K562 (cell line): ENCODE data around the gene AJM1. TPM values are rescaled to one million over a fixed set of nuclear protein-coding genes. Genes with fewer than 3 reads are reported as not detected.

Experiments used
- ASH1L ChIP-seq: fragments of 450-650 bp; IDR thresholded peaks from 2 replicates; pipeline ENCODE4 v1.6.1; 2018; ENCODE audit warnings: borderline replicate concordance, mild to moderate bottlenecking, low read depth; ENCODE audit not compliant: partially characterized antibody
- CUX1 ChIP-seq: fragments of 200-800 bp; sonication (Bioruptor generic); IDR thresholded peaks from 2 replicates; pipeline ENCODE4 v1.6.1; 2016; ENCODE audit warnings: missing genetic modification characterization, missing compliant biosample characterization
- DDX20 ChIP-seq: fragments of 450-650 bp; IDR thresholded peaks from 2 replicates; pipeline ENCODE4 v1.6.1; 2016; ENCODE audit warnings: missing genetic modification characterization, low read depth, mild to moderate bottlenecking, missing compliant biosample characterization, moderate library complexity
- ELF1 ChIP-seq: fragments of 200-800 bp; sonication (Bioruptor generic); IDR thresholded peaks from 2 replicates; pipeline ENCODE4 v1.6.1; 2016; ENCODE audit warnings: missing genetic modification characterization, missing compliant biosample characterization
- HIVEP1 ChIP-seq: fragments of 250-450 bp; sonication (Bioruptor Pico); IDR thresholded peaks from 2 replicates; pipeline ENCODE4 v1.4.0; 2020; ENCODE audit warnings: mild to moderate bottlenecking
- IRF2 ChIP-seq: sonication (generic); formaldehyde crosslinking; IDR thresholded peaks from 2 replicates; pipeline ENCODE4 v1.8.1; 2022; ENCODE audit warnings: mild to moderate bottlenecking, missing genetic modification reagents
- KAT8 ChIP-seq: fragments of 450-650 bp; IDR thresholded peaks from 2 replicates; pipeline ENCODE4 v1.6.1; 2016; ENCODE audit warnings: low read depth, mild to moderate bottlenecking
- MECOM ChIP-seq: fragments of 250-450 bp; sonication (Bioruptor Pico); IDR thresholded peaks from 2 replicates; pipeline ENCODE4 v1.8.0; 2022; ENCODE audit warnings: inconsistent platforms
- PHF21A ChIP-seq: fragments of 450-650 bp; IDR thresholded peaks from 2 replicates; pipeline ENCODE4 v1.6.1; 2017; ENCODE audit warnings: low read depth, borderline replicate concordance
- RBM25 ChIP-seq: fragments of 200-400 bp; formaldehyde crosslinking; IDR thresholded peaks from 2 replicates; pipeline ENCODE4 v1.6.1; 2018; ENCODE audit warnings: low read length, low read depth, moderate library complexity; ENCODE audit not compliant: severe bottlenecking
- TARDBP ChIP-seq: fragments of 450-650 bp; IDR thresholded peaks from 2 replicates; pipeline ENCODE4 v1.6.1; 2016
- TEAD1 ChIP-seq, 2 experiments: fragments of 450-650 bp in 1 of 2; sonication (generic) in 1 of 2; formaldehyde crosslinking; IDR thresholded peaks; 2 replicates each; pipeline versions ENCODE4 v1.4.0 to v1.8.0; 2020 to 2022; ENCODE audit warnings: mild to moderate bottlenecking in 2 of 2, missing genetic modification reagents in 1 of 2
- USF1 ChIP-seq: sonication (generic); formaldehyde crosslinking; IDR thresholded peaks from 2 replicates; pipeline ENCODE4 v1.9.0; 2022; ENCODE audit warnings: mild to moderate bottlenecking, missing genetic modification reagents
- XRCC5 ChIP-seq: fragments of 200-400 bp; formaldehyde crosslinking; IDR thresholded peaks from 2 replicates; pipeline ENCODE4 v1.6.1; 2017; ENCODE audit warnings: low read depth, mild to moderate bottlenecking, low read length
- ZNF134 ChIP-seq: fragments of 250-450 bp; sonication (Bioruptor Pico); conservative IDR thresholded peaks from 2 replicates; pipeline ENCODE4 v1.4.0; 2020
- ZNF707 ChIP-seq: fragments of 250-450 bp; sonication (Bioruptor Pico); conservative IDR thresholded peaks from 2 replicates; pipeline ENCODE4 v1.8.0; 2022; ENCODE audit warnings: inconsistent platforms, mild to moderate bottlenecking, moderate library complexity
- ZNF778 ChIP-seq: fragments of 450-650 bp; formaldehyde crosslinking; IDR thresholded peaks from 2 replicates; pipeline ENCODE4 v1.4.0; 2020; ENCODE audit warnings: mild to moderate bottlenecking, moderate library complexity
- ZNF780A ChIP-seq: fragments of 250-450 bp; sonication (Bioruptor Pico); IDR thresholded peaks from 2 replicates; pipeline ENCODE4 v1.5.0; 2021; ENCODE audit warnings: mild to moderate bottlenecking
- polyA plus RNA-seq, 8 experiments: library from polyadenylated mRNA; depleted of rRNA in 4 of 8; stranded (reverse) in 5 of 8; unstranded in 3 of 8; fragments of >200 nt; fragmentation: Nextera tagmentation in 2 of 8; fragmentation: Illumina TruSeq in 1 of 8; extraction: Ambion mirVana in 2 of 8; extraction: Trizol in 1 of 8; gene quantifications; 2 replicates each; pipeline versions ENCODE4 v1.2.1 to v1.2.3, GENCODE V29; 2011 to 2014; ENCODE audit warnings: inconsistent platforms in 1 of 8, missing spikeins in 1 of 8
- total RNA-seq, 7 experiments: library from RNA; depleted of rRNA in 6 of 7; stranded (reverse); fragments of >200 nt in 6 of 7; fragmentation: Illumina TruSeq in 2 of 7; extraction: Trizol in 2 of 7; gene quantifications; 2 replicates each; pipeline versions ENCODE4 v1.2.1 to v1.2.3, GENCODE V29; 2011 to 2021; ENCODE audit warnings: low replicate concordance in 1 of 7
- TF ChIP-seq, protein P1 (sequence below): fragments of 450-650 bp; formaldehyde crosslinking; IDR thresholded peaks from 2 replicates; pipeline ENCODE4 v1.4.0; 2020; ENCODE audit warnings: mild to moderate bottlenecking, moderate library complexity

Gene AJM1
- total and polyA plus RNA-seq, 9 of the 15 experiments (the other 6 are each of a cell fraction or from before 2014, with no cell fraction given), result 0.01 to 3.7 (median 0.65) TPM; not detected in 1

GRCh38 chr9:136849038-136849959, 7.0 kb downstream of the AJM1 start, which contains the start of gene PHPT1 (continued):
- no peak for TF ChIP-seq MECOM
- TF ChIP-seq TEAD1 (CRISPR knock-in tag; IDR thresholded peaks at IDR 0.05), result peak in 1 of 2 experiments; percentile 76; a peak in 2 of 4 replicates
- TF ChIP-seq ZNF778 (CRISPR knock-in tag), result no peak
- no peak for TF ChIP-seq DDX20
- no peak for TF ChIP-seq ZNF707 (CRISPR knock-in tag)
- TF ChIP-seq XRCC5, result peak; percentile 55; the same call in 1 of the 2 replicates
- TF ChIP-seq, protein P1, sequence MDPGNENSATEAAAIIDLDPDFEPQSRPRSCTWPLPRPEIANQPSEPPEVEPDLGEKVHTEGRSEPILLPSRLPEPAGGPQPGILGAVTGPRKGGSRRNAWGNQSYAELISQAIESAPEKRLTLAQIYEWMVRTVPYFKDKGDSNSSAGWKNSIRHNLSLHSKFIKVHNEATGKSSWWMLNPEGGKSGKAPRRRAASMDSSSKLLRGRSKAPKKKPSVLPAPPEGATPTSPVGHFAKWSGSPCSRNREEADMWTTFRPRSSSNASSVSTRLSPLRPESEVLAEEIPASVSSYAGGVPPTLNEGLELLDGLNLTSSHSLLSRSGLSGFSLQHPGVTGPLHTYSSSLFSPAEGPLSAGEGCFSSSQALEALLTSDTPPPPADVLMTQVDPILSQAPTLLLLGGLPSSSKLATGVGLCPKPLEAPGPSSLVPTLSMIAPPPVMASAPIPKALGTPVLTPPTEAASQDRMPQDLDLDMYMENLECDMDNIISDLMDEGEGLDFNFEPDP (CRISPR knock-in tag), result no peak
- TF ChIP-seq ZNF780A (CRISPR knock-in tag), result no peak
- no peak for TF ChIP-seq TARDBP
- no peak for TF ChIP-seq HIVEP1 (CRISPR knock-in tag)
- no peak for TF ChIP-seq ELF1 (tag)
- TF ChIP-seq RBM25, result no peak
- peak; percentile 99 for TF ChIP-seq ASH1L
- TF ChIP-seq IRF2 (CRISPR knock-in tag), result no peak
- TF ChIP-seq KAT8, result no peak
- no peak for TF ChIP-seq CUX1 (CRISPR knock-in tag)
- peak; percentile 88 for TF ChIP-seq PHF21A
- no peak for TF ChIP-seq ZNF134 (CRISPR knock-in tag)
- TF ChIP-seq USF1 (CRISPR knock-in tag), result peak; percentile 89
